ENCODE results near the gene SLC38A11.

DNA sequence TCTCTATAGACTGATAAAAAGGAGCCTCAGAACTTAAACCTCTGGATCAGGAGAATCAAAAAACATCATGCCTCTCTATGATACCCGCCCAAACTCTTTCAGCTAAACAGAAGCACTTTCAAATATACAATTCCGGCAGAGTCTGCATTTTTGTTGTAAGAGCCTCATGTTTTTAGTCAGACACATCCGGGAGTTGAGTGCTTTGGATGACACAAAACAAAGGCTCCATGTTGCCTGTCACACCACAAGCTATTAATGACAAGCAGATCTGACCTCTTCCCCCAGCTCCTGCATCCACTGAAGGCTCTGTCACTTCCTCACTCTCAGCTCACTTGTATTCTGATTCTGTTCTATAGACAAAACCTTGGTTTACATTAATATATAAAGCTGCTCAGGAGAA, 33.2 kb downstream of the SLC38A11 start:
- TF ChIP-seq, protein P1, sequence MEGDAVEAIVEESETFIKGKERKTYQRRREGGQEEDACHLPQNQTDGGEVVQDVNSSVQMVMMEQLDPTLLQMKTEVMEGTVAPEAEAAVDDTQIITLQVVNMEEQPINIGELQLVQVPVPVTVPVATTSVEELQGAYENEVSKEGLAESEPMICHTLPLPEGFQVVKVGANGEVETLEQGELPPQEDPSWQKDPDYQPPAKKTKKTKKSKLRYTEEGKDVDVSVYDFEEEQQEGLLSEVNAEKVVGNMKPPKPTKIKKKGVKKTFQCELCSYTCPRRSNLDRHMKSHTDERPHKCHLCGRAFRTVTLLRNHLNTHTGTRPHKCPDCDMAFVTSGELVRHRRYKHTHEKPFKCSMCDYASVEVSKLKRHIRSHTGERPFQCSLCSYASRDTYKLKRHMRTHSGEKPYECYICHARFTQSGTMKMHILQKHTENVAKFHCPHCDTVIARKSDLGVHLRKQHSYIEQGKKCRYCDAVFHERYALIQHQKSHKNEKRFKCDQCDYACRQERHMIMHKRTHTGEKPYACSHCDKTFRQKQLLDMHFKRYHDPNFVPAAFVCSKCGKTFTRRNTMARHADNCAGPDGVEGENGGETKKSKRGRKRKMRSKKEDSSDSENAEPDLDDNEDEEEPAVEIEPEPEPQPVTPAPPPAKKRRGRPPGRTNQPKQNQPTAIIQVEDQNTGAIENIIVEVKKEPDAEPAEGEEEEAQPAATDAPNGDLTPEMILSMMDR (conservative IDR thresholded peaks at IDR 0.05), result no peak
- no peak for TF ChIP-seq EZH2 (IDR thresholded peaks at IDR 0.05; ENCODE audit: low read depth)

All from PC-9 (cell line).